Non-pigmented ciliary epithelial cell (primary cell): Measurements from ENCODE around the gene LDLRAD3.

Experiments used
- DNase-seq: peaks from one replicate; pipeline ENCODE4 v3.0.0-alpha.2; 2010; ENCODE audit warnings: low read depth

LDLRAD3 gene

DNA sequence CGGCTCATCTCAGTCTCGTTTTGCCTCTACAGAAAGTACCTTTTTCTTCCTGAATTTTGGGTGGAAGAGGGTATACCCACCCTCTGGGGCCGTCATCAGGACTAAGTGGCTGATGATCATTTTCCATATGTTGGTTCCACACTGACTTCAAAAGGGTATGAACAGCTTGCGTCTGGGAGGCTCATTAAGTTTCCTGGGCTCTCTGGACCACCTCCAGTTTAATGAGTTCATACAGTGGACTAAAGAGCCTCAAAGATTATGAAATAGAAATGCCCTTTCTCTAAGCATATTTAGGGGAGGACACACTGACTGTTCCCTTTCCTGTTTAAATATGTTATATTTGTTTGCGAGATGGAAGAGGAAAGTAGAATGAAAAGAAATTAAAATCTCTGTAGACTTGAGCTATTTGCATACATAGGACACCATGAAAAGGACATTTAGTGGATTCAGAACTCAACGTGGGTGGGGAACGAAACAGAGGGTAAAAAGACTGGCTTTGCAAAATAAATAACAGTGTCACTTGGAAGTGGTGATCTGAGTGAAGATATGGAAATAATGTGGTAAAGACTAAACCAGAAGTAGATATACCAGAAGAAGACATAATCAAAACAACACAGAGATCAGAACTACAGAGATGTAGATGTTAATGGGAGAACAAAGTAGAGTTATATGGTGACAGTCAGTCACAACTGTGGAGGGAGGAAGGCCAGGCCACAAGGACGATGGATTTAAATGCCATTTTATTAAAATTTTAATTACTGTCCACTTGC, 18.7 kb downstream of the LDLRAD3 start:
- DNase-seq: no peak

DNA sequence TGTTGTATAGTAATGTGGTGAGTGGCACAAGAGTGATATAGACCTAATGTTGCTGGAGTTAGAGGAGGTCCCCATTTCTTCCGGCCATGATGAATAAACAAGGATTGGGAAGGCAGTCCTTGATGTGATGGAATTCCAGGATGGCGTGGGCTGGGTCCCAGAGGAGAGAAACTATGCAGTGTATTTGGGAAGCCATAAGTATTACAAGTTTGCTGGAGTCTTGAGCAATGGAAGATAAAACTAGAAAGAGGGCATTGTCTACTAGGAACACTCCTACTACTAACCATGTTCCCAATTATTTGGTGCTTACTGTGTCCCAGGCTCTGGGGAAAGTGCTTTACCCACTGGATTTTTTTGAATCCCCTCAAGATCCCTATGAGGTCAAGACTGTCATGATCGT, 20.0 kb downstream of the LDLRAD3 start:
- DNase-seq: no peak

DNA sequence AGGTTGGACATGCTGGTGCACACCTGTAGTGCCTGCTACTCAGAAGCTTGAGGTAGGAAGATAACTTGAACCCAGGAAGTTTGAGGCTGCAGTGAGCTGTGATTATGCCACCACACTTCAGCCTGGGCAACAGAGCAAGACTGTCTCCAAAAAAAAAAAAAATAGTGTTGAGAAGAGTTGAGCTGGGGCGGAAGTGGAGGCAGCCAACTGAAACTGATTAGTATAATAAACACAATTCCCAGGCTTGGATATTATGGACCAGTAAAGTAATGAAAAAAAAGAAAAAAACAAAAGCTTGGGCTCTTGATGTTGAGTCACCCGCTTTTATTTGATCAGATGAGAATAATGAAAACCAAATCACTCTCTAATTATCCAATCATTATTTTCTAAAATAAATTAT, 21.0 kb downstream of the LDLRAD3 start:
- DNase-seq: no peak

DNA sequence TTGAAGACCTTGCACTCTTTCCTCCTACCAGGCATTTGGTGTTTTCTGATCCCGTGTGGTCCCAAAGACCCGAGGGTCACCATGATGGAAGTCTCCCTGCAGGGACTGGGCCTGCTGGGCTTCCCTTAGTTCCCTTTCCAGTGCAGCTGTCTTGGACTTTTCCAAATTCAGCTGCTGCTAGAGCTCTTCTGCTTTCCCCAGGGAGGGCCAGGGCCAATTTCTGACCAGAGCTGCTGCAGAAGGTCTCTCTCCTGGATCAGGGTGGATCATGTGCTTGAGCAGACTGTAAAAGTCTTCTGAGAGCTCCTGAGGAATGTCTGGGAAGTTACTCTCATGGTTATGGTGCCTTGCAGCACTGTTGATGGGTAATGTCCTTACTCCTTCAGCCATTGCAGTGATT, 23.2 kb downstream of the LDLRAD3 start:
- no peak for DNase-seq

DNA sequence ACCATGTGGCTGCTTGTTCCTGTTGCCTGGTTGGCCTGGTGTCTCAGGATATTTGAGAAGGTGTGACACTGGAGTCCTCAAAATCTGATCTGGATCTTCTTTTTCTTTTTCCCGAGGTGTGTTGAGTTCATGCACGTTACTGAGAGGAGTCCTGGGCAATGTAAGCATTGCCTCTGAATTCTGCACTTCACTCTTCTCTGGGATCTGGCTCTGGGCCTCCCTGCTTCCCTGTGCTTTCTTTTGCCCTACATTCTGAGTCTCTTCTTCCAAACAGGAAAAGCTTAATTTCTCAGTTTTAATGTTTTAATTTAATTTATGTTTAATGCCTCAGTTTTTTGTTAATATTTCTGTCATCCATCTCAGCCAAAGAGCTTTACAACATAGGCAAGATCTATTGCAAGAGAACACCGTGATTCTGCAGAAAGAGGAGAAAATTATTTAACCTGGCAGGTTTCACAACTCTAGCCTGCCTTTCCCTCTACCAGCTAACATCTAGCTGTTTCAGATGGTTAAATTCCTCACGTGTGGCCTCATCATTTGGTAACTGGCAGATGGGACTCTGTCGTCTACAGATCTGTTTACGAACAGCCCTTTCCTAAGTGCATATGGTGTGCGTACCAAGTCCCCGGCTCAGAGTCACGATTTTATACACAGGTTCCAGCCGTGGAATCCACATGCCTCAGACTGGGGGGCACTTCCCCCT, 24.7 kb downstream of the LDLRAD3 start:
- DNase-seq: no peak

DNA sequence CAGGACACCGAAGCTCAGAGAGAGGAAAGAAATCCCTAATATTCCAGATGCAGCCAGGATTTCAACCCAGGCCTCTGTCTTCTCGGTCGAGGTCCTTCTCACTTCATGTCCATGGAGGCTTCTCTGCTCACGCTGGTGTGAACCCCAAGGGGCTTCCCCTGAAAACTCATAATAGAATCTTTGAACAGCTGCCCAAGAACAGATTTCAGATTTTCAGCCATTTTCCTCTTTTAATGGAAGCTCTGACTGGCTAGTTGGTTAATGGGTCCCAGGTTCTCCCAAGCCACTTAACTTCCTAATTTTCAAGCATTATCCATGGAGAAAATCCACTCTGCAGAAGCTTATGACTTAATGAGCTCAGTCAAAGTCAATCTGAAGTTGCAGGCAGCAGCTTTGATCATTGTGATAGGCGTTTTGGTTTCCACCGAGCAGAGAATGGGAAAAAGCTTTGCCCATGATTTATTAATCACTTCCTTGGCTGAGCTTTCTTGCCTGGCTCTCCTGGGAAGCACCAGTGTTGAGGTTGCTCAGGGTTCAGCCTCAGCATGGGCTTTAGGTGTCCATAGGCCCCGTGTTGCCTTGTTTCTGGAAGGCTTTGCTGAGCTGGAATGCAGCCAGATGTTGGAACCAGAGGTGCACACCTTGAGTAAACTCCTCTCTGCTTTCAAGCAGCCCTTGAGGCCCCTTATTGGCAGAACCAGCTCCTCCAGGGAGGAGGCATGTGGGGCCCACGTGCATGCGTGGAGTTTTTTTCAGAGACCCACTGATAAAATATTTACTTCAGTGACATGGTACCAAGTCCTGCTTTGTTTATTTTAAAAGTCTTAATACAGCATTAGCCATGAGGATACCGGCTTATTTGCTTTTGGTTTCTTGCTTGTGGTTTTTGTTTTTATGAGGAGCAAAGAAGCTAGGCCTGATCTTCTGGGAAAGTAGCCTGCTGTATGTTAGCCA, 25.5 kb downstream of the LDLRAD3 start:
- no peak for DNase-seq

DNA sequence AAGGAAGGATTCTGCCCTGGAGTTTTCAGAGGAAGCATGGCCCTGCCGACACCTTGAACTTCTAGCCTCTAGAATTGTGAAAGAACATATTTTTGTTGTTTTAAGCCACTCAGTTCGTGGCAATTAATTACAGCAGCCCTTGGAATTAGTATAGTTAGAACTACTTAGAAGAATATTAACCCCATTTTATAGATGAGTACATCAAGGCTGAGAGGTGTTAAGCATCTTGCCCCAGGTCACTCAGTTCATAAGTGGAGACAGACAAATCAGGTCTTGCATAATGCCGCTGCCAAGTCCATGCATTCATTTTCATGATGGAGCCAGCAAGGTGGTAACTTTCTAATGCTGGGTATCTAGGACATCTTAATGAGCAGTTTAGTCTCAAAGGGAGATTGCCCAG, 26.6 kb downstream of the LDLRAD3 start:
- no peak for DNase-seq

DNA sequence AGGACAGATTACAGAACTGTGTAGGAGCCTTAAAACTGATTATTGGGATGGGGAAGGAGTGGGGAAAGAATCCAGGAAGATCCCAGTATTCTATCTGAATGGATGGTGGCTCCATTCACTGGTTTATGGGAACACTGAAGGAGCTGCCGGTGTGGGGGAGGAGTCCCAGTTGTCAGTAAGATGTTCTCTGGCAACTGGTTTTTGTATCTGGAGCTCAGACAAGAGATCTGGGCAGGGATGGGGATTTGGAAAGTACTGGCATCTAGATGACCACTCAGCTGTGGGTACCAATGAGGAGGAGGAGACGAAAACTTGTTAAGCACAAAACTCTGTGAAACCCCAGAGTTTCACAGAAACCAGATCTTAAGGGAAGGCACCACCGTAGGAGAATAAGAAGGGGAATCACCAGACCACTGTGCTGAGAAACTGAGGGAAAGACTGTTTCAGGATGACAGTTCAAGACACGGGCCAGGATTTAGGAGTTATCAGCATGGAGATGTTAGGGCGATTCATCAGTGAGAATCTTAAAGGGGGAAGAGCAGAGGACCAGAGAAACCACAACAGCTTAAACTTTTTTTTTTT, 28.1 kb downstream of the LDLRAD3 start:
- DNase-seq: no peak

DNA sequence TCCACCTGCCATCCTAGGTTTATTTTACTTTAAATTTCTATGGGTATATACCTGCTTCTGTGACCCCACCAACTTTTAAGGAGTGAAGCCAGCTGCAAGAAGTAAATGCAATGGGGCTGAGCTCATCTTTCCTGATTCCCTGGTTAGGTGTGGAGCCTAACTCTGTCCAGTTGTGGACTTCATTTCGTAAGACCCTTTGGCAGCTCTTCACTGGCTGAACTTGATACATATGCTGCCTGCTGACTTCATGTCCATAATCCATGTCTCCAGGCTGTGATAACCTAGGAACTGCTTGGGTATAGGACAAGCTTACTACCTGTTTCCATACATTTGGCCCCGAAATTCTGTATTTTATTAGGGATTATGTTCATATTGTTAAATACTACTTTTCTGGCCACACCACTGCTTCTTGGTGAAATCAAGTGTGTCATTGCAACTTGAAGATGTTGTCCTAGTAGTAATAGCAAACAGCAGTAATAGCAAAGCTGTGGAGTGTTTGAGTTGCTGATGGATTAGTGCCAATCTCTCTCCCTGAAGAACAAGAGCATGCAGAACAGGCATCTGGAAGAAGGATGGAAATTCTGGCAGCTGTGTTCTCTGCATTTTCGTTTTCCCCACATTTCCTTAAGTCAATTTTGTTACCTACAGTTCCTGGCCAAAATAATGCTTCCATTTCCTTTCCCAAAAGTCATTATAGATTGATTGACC, 31.2 kb downstream of the LDLRAD3 start:
- no peak for DNase-seq

DNA sequence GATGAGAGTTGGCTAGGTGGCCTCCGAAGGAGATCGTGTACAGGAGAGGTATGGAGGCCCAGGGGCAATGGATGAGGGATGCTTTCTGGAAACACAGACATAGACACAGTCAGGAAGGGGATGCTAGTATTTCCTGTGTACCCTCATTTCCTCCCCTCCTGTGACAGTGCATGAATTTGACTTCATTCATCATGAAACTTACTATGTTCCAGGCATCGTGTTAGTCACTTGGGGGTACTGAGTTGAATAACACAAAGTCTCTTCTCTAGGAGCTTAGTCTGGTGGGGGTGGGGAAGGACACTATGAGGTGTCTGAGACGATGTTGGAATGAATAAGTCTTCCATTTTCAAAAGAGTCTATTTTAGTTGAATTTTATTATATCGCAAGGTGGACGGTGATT, 32.6 kb downstream of the LDLRAD3 start:
- DNase-seq: no peak

DNA sequence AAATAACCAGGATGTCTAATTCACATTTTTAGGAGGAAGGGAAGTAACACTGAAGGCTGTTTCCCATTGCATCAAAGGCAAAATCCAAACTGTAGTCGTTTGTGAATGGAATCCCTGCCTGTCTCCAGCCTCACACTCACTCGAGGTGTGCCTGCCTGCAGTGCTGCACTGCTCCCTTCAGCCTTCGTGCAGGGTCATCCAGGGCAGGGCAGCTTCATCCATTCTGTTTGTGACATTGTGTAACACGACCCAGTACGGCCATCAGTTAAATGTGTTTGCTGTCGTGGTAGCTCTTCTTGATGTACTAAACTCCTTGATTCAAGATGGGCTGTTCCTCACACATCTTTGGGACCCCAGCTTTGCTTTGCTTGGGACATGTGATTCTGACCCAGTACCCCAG, 34.3 kb downstream of the LDLRAD3 start:
- DNase-seq: no peak

DNA sequence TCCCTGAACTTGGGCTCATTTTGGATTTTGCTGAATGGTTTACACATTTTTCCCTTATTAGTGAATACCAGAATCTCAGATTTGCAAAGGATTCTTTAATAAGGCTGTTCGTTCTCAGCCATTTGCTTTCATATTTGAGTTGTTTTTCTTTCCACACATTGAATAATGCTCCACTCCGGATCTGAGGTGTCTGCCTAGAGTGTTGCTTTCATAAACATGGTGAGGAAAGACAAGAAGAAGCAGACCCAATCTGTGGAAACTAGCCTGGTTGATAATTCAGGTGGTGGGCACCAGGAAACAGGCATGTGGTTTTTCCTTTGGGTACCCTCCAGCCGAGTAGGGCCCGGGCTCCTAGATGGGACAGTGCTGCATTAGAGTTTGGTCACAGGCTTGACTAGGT, 35.0 kb downstream of the LDLRAD3 start:
- DNase-seq: no peak

DNA sequence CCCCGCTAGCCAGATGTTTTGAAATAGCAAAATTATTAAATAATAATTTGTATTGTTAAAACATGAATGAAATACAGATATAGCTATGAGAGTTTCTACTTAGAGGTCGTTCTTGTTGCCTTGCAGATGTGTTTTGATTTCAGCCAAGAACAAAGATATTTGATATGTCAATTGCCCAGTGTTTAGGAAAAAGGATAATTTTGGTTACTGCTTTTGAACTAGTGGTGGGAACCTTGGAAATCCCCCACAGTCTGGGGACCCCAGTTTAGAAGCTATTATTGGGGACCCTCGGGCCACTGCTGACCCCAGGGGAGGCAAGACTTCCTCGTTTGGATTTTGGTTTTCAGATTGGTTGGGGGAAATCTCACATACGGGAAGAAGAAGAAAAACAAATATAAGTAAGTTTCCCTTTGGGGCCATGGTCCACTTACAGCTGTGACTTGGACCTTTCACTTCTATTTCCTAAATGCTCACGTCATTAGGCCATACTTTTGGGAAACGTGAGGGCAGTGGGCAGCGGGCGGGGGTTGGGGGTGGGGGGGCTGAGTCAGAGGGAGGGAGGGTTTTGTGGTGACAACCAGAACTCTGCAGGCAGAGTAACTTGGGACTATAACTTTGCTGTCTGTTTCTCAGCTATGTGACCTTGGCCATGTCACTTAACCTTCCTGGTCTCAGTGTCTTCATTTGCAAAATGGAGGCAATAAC, 37.0 kb downstream of the LDLRAD3 start:
- DNase-seq: no peak

DNA sequence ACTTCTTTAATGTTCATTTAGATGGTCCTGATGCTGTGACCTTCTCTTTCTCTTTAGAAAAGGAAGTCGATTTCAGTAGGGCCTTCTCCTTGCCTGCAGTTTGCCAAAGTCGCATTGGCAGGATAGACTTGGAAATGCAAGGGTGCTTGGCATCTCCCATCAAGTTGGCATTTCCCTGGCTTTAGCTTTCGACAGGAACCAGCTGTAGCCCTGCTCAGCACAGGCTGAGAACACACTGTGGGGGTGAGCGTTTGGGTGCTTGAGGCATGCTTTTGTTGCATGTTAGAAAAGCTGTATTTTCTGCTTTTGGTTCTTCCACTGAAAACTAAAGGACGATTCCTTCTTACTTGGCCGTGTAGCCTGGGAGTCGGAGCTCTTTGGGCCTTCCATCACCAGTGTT, 37.7 kb downstream of the LDLRAD3 start:
- no peak for DNase-seq

DNA sequence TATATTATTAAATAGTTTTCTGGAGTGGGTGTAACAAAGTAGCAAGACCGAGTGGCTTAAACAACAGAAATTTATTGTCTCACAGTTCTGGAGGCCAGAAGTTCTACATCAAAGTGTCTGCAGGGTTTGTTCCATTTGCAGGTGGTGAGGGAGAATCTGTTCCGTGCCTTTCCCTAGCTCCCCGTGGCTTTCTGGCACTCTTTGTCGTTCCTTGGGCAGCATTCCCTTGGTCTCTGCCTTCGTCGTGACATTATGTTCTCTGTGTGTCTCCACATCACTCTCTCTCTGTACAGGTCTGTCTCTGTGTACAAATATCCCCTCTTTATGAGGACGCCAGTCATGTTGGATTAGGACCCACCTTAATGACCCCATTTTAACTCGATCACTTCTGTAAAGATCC, 38.2 kb downstream of the LDLRAD3 start:
- no peak for DNase-seq

DNA sequence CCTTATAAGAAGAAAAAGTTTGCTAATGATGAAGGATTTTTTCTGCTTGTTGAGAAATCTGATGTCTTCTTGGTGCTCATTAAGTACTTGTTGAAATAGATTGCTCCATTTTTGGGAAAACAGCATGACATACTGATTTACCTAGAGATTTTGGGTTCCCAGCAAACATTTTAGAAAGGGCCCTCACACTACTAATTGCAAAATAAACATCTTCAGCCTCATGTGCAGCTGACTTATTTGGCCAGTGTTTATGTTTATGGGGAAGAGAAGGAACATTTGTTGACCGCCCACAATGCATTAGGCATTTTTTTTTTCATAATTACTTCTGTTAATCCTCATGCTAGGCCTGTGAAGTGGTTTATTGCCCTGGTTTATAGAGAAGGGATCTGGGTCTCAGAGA, 40.1 kb downstream of the LDLRAD3 start:
- DNase-seq: no peak

DNA sequence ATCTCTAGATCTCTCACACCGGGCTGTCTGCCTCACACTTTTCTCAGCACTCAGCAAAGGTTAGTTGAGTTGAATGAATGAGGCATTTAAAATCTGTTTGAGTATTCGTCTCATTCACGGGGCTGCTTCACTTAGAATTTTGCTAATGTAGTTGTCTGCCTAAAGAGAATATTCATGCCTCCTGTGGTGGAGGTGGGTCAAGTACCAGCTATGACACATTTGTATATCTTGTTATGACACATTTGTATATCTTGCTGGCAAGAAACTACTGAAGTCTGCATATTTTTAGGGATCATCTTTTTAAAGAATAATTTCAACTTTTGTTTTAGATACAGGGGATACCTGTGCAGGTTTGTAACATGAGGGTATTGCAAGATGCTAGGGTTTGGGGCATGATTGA, 43.1 kb downstream of the LDLRAD3 start:
- no peak for DNase-seq

DNA sequence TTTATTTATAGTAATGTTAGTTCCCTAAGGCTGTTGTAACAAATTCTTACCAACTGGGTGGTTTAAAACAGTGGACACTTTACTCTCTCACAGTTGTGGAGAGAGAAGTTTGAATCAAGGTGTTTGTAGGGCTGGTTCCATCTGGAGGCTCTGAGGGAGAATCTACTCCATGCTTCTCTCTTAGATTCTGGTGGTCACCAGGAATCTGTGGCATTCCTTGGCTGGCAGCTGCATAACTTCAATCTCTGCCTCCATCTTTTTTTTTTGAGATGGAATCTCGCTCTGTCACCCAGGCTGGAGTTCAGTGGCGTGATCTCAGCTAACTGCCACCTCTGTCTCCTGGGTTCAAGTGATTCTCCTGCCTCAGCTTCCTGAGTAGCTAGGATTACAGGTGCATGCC, 46.3 kb downstream of the LDLRAD3 start:
- DNase-seq: no peak

DNA sequence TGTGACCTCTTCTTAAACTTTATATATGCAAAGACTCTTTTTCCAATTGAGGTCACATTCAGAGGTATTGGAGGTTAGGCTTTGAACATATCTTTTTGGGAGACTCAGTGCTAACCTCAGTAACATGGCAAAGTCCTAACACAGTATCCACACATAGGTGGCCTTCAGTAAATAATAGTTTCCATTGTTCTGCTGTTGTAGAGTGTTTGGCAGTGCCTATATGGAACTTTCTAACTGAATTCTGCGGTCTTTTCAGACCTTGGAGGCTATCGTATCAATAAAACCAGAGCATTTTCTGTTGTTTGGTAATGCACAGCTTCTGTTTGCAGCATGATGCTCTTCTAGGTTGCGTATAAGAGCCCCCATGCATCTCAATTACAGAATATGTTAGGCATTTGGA, 47.0 kb downstream of the LDLRAD3 start:
- no peak for DNase-seq

DNA sequence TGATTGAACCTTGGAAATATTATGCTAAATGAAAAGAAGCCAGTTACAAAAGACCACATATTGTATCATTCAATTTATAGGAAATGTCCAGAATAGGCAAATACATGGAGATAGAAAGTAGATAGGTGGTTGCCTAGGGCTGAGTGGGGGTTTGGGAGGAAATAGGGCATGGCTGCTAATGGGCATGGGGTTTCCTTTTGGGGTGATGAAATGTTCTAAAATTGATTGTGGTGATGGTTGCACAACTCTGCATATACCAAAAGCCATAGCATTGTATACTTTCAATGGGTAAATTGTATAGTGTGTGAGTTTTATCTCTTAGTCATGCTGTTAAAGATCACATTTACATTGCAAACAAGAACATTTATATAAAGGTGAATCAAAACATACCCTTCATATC, 48.7 kb downstream of the LDLRAD3 start:
- no peak for DNase-seq

DNA sequence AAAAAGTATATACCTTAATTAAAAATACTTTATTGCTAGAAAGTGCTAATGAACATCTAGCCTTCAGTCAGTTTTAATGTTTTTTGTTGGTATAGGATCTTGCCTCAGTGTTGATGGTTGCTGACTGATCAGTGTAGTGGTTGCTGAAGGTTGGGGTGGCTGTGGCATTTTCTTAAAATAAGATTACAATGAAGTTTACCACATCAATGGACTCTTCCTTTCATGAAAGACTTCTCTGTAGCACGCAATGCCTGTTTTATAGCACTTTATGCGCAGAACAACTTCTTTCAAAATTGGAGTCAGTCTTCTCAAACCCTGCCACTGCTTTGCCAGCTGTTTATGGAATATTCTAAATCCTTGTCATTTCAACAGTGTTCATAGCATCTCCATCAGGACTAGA, 50.6 kb downstream of the LDLRAD3 start:
- no peak for DNase-seq
